Liver (tissue), 9 donors: ENCODE measurements around the gene PALS2. TPM values are rescaled to one million over a fixed set of nuclear protein-coding genes. Genes with fewer than 3 reads are reported as not detected.

Source experiments
- DNase-seq: peaks from one replicate; pipeline ENCODE4 v3.0.0-alpha.2; 2017; ENCODE audit warnings: low spot score
- H3K27ac ChIP-seq, 2 donors: one replicate each; pipeline ENCODE4 v1.7.0; 2013; ENCODE audit warnings: inconsistent platforms in 2 of 2, low read length in 2 of 2, control low read depth in 1 of 2, low read depth in 1 of 2, mild to moderate bottlenecking in 1 of 2
- H3K27me3 ChIP-seq, 4 donors: one replicate each; pipeline versions ENCODE4 v1.6.1 to v1.7.0; 2013; ENCODE audit warnings: low read length in 3 of 4, inconsistent platforms in 1 of 4, mild to moderate bottlenecking in 1 of 4, moderate library complexity in 1 of 4; ENCODE audit not compliant: control insufficient read depth in 4 of 4, insufficient read depth in 4 of 4
- H3K36me3 ChIP-seq, 4 donors: one replicate each; pipeline versions ENCODE4 v1.6.1 to v1.7.0; 2013; ENCODE audit warnings: low read length in 3 of 4, mild to moderate bottlenecking in 3 of 4, low read depth in 1 of 4, moderate library complexity in 1 of 4; ENCODE audit not compliant: control insufficient read depth in 4 of 4, insufficient read depth in 3 of 4
- H3K4me1 ChIP-seq, 4 donors: one replicate each; pipeline versions ENCODE4 v1.6.1 to v1.7.0; 2013; ENCODE audit warnings: low read length in 3 of 4, mild to moderate bottlenecking in 3 of 4, moderate library complexity in 1 of 4; ENCODE audit not compliant: control insufficient read depth in 4 of 4, insufficient read depth in 4 of 4
- H3K4me3 ChIP-seq, 3 donors: one replicate each; pipeline versions ENCODE4 v1.6.1 to v1.7.0; 2013; ENCODE audit warnings: low read length in 3 of 3, control low read depth in 1 of 3, low read depth in 1 of 3, mild to moderate bottlenecking in 1 of 3
- H3K9ac ChIP-seq, 2 donors: one replicate each; pipeline ENCODE4 v1.7.0; 2013; ENCODE audit warnings: low read length in 2 of 2, mild to moderate bottlenecking in 2 of 2, moderate library complexity in 2 of 2, control low read depth in 1 of 2, low read depth in 1 of 2
- H3K9me3 ChIP-seq, 4 donors: one replicate each; pipeline versions ENCODE4 v1.6.1 to v1.7.0; 2013; ENCODE audit warnings: low read length in 3 of 4; ENCODE audit not compliant: control insufficient read depth in 4 of 4
- ATF3 ChIP-seq: IDR thresholded peaks from 2 replicates; pipeline ENCODE4 v1.6.1; 2016; ENCODE audit warnings: antibody characterized with exemption
- CTCF ChIP-seq: fragments of 150-350 bp; IDR thresholded peaks from 2 replicates; pipeline ENCODE4 v1.5.1; 2017; ENCODE audit warnings: improper control_type of control experiment, low read depth, low read length; ENCODE audit not compliant: missing input control
- EGR1 ChIP-seq, 2 donors: IDR thresholded peaks; 2 replicates each; pipeline ENCODE4 v1.6.1; 2016 to 2018; ENCODE audit warnings: antibody characterized with exemption in 2 of 2, low read depth in 2 of 2
- FOXA1 ChIP-seq: IDR thresholded peaks from 2 replicates; pipeline ENCODE4 v1.6.1; 2016; ENCODE audit warnings: antibody characterized with exemption
- FOXA2 ChIP-seq: IDR thresholded peaks from 2 replicates; pipeline ENCODE4 v1.6.1; 2016; ENCODE audit warnings: antibody characterized with exemption
- GABPA ChIP-seq, 2 donors: IDR thresholded peaks in 1 of 2; conservative IDR thresholded peaks in 1 of 2; 2 replicates each; pipeline ENCODE4 v1.6.1; 2016; ENCODE audit warnings: antibody characterized with exemption in 2 of 2, mild to moderate bottlenecking in 1 of 2, moderate library complexity in 1 of 2
- HNF4G ChIP-seq: IDR thresholded peaks from 2 replicates; pipeline ENCODE4 v1.6.1; 2016; ENCODE audit warnings: antibody characterized with exemption
- JUND ChIP-seq, 2 donors: IDR thresholded peaks; 2 replicates each; pipeline ENCODE4 v1.6.1; 2016; ENCODE audit warnings: antibody characterized with exemption in 2 of 2
- MAX ChIP-seq: IDR thresholded peaks from 2 replicates; pipeline ENCODE4 v1.6.1; 2016; ENCODE audit warnings: antibody characterized with exemption
- NR2F2 ChIP-seq: IDR thresholded peaks from 2 replicates; pipeline ENCODE4 v1.6.1; 2016; ENCODE audit warnings: antibody characterized with exemption
- REST ChIP-seq: IDR thresholded peaks from 2 replicates; pipeline ENCODE4 v1.6.1; 2016; ENCODE audit warnings: antibody characterized with exemption, mild to moderate bottlenecking
- RXRA ChIP-seq, 2 donors: IDR thresholded peaks; 2 replicates each; pipeline ENCODE4 v1.6.1; 2017 to 2018; ENCODE audit warnings: antibody characterized with exemption in 2 of 2, mild to moderate bottlenecking in 1 of 2
- SP1 ChIP-seq: IDR thresholded peaks from 2 replicates; pipeline ENCODE4 v1.6.1; 2018; ENCODE audit warnings: antibody characterized with exemption, mild to moderate bottlenecking
- TAF1 ChIP-seq: conservative IDR thresholded peaks from 2 replicates; pipeline ENCODE4 v1.6.1; 2016; ENCODE audit warnings: antibody characterized with exemption, mild to moderate bottlenecking
- YY1 ChIP-seq: IDR thresholded peaks from 2 replicates; pipeline ENCODE4 v1.6.1; 2016; ENCODE audit warnings: antibody characterized with exemption, mild to moderate bottlenecking
- ZBTB33 ChIP-seq: IDR thresholded peaks from 2 replicates; pipeline ENCODE4 v1.6.1; 2016; ENCODE audit warnings: antibody characterized with exemption
- WGBS: extraction: QIAGEN DNeasy Blood & Tissue Kit; methylation state at CpG from one replicate; pipeline ENCODE4 v1.1.7; 2013; 5-methylcytosine and 5-hydroxymethylcytosine counted together
- polyA plus RNA-seq, 2 donors: library from polyadenylated mRNA; stranded (reverse) in 1 of 2; unstranded in 1 of 2; fragments of 200-250 nt in 1 of 2; fragments of >200 nt in 1 of 2; fragmentation: Nextera tagmentation in 1 of 2; extraction: Ambion mirVana in 1 of 2; gene quantifications; one replicate each; pipeline versions ENCODE4 v1.2.1 to v1.2.3, GENCODE V29; 2013 to 2015
- total RNA-seq, 2 donors: library from RNA; depleted of rRNA; stranded (reverse); fragments of >200 nt; gene quantifications; one replicate each; pipeline ENCODE4 v1.2.3, GENCODE V29; 2014
- donor health status: healthy.
- donor health status: healthy.
- donor health status: healthy.
- donor health status: healthy.
- donor health status: healthy.

Gene PALS2
- total and polyA plus RNA-seq, 4 donors: 6.0 to 10.5 (median 8.9) TPM

GRCh38 chr7:24536682-24537081 is 36.6 kb upstream of the PALS2 start:
- no peak for DNase-seq
- H3K4me3 ChIP-seq: no peak overlapping the region
- no peaks in the 10 kb centered on the region for H3K4me1 ChIP-seq
- H3K9ac ChIP-seq: no peak overlapping the region
- no peaks in the 10 kb centered on the region for H3K27me3 ChIP-seq
- H3K27ac ChIP-seq: no peak overlapping the region
- no peak for TF ChIP-seq RXRA (IDR thresholded peaks at IDR 0.05)
- TF ChIP-seq EGR1 (IDR thresholded peaks at IDR 0.05; ENCODE audit: low read depth in 2 of 2): no peak
- TF ChIP-seq ATF3: no peak
- no peak for TF ChIP-seq NR2F2
- no peak for TF ChIP-seq TAF1
- TF ChIP-seq HNF4G: no peak
- TF ChIP-seq CTCF: no peak
- TF ChIP-seq YY1: no peak
- TF ChIP-seq REST: no peak
- no peak for TF ChIP-seq JUND (IDR thresholded peaks at IDR 0.05)
- no peak for TF ChIP-seq MAX
- TF ChIP-seq GABPA (IDR thresholded peaks at IDR 0.05 in 1 of 2, conservative IDR thresholded peaks at IDR 0.05 in 1 of 2): no peak
- no peak for TF ChIP-seq ZBTB33
- TF ChIP-seq SP1: no peak
- no peak for TF ChIP-seq FOXA2
- TF ChIP-seq FOXA1: no peak
- WGBS: 79% methylated on average over 2 of the region's 2 CpGs
- no peaks in the 10 kb centered on the region for H3K36me3 ChIP-seq
- H3K9me3 ChIP-seq: no peaks in the 10 kb centered on the region

- Histone ChIP-seq H3K27ac (no peak overlapping the region), H3K4me3 (no peak overlapping the region), H3K36me3 (no peaks in the 10 kb centered on the region), H3K9me3 (no peaks in the 10 kb centered on the region), H3K27me3 (no peaks in the 10 kb centered on the region), H3K9ac (no peak overlapping the region), H3K4me1 (no peaks in the 10 kb centered on the region)
- 87% methylated on average over 7 of the region's 7 CpGs for WGBS
- DNase-seq: no peak
- TF ChIP-seq HNF4G (no peak), REST (no peak), SP1 (no peak), RXRA (IDR thresholded peaks at IDR 0.05) (no peak), MAX (no peak), FOXA2 (no peak), GABPA (IDR thresholded peaks at IDR 0.05 in 1 of 2, conservative IDR thresholded peaks at IDR 0.05 in 1 of 2) (no peak), JUND (IDR thresholded peaks at IDR 0.05) (no peak)
Observed at GRCh38 chr7:24540956-24541355, 32.3 kb upstream of the PALS2 start.
